Thoracic aorta (tissue), 2 donors: ENCODE measurements around the gene WFDC5. TPM values are rescaled to one million over a fixed set of nuclear protein-coding genes. Genes with fewer than 3 reads are reported as not detected.

Experiments
- ATAC-seq: fragments of 150-250 bp; one replicate; pipeline ENCODE4 v1.8.0; 2017; ENCODE audit warnings: low read depth; ENCODE audit not compliant: insufficient number of reproducible peaks, low FRiP score
- DNase-seq: peaks from one replicate; pipeline ENCODE4 v3.0.0-alpha.2; 2020; ENCODE audit warnings: low spot score
- H3K27ac ChIP-seq, 2 donors: fragments of 200-600 bp; sonication (generic); 1 replicate in 1 of 2; 2 replicates in 1 of 2; pipeline ENCODE4 v1.5.1; 2016; ENCODE audit warnings: mild to moderate bottlenecking in 2 of 2, moderate library complexity in 2 of 2
- H3K27me3 ChIP-seq: fragments of 200-600 bp; sonication (generic); replicated peaks from 2 replicates; pipeline ENCODE4 v1.6.0; 2016; ENCODE audit warnings: mild to moderate bottlenecking; ENCODE audit not compliant: insufficient read depth
- H3K36me3 ChIP-seq: fragments of 200-600 bp; sonication (generic); one replicate; pipeline ENCODE4 v1.5.1; 2016
- H3K4me1 ChIP-seq, 2 donors: fragments of 200-600 bp; sonication (generic); 1 replicate in 1 of 2; 2 replicates in 1 of 2; pipeline versions ENCODE4 v1.5.1 to v1.6.0; 2016; ENCODE audit warnings: low read depth in 2 of 2, mild to moderate bottlenecking in 1 of 2; ENCODE audit not compliant: control insufficient read depth in 1 of 2
- H3K4me3 ChIP-seq: fragments of 200-600 bp; sonication (generic); 2 replicates; pipeline ENCODE4 v1.5.1; 2016; ENCODE audit warnings: mild to moderate bottlenecking
- H3K9me3 ChIP-seq: fragments of 200-600 bp; sonication (generic); 2 replicates; pipeline ENCODE4 v1.5.1; 2016
- total RNA-seq, 2 donors: library from RNA; depleted of rRNA; stranded (reverse); fragments of >200 nt; gene quantifications; one replicate each; pipeline versions ENCODE4 v1.1.0 to v1.2.3, GENCODE V29; 2016
- TF ChIP-seq, protein P1 (sequence below): fragments of 200-600 bp; sonication (generic); IDR thresholded peaks from one replicate; pipeline ENCODE4 v1.5.1; 2019; ENCODE audit warnings: antibody characterized with exemption

WFDC5 gene
- total RNA-seq, 2 donors from 2014 or later: not detected

DNA sequence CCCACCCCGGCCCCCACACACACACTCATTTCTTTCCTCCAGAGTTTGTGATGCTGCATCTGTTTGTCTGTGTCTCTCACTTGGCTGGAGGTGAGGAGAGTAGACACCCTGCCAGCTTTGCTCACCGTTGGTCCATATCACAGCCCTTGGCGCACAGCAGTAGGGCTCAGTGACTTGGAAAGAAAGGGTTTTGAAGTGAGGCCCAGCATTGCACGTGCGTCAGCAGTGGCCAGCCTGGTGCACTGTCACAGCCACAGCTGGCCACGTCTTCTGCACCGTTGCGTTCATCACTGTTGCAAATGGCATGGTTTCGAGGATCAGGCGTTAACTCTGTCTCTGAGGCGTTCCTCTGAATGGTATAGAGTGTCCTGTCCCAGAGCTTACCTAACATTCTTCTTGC, 3.7 kb downstream of the WFDC5 start:
- no peaks in the 10 kb centered on the region for H3K4me1 ChIP-seq
- ATAC-seq (no peak), DNase-seq (no peak)
- no peaks in the 10 kb centered on the region for H3K36me3 ChIP-seq
- H3K9me3 ChIP-seq: no peaks in the 10 kb centered on the region
- TF ChIP-seq, protein P1, sequence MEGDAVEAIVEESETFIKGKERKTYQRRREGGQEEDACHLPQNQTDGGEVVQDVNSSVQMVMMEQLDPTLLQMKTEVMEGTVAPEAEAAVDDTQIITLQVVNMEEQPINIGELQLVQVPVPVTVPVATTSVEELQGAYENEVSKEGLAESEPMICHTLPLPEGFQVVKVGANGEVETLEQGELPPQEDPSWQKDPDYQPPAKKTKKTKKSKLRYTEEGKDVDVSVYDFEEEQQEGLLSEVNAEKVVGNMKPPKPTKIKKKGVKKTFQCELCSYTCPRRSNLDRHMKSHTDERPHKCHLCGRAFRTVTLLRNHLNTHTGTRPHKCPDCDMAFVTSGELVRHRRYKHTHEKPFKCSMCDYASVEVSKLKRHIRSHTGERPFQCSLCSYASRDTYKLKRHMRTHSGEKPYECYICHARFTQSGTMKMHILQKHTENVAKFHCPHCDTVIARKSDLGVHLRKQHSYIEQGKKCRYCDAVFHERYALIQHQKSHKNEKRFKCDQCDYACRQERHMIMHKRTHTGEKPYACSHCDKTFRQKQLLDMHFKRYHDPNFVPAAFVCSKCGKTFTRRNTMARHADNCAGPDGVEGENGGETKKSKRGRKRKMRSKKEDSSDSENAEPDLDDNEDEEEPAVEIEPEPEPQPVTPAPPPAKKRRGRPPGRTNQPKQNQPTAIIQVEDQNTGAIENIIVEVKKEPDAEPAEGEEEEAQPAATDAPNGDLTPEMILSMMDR: no peak
- no peaks in the 10 kb centered on the region for H3K27me3 ChIP-seq
- no peak overlapping the region for H3K4me3 ChIP-seq
- H3K27ac ChIP-seq: no peak overlapping the region

DNA sequence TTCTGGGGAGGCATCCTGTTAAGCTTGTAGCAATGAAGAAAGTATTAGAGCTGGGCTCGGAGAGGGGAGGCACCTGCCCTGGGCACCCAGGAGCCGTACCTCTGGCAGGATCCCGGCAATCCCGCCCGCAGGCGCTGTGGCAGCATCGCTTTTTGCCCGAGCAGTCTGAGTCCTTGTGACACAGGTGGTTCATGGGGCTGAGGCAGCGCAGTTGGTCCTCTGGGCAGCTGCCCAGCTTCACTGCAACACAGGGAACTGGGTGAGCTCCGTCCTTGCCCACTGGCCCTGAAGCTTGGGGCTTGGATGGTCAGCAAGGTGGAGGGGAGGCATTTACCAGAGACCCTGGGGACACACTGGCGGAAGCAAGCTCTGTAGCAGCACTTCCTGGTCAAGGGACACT, 4.7 kb downstream of the WFDC5 start:
- Histone ChIP-seq H3K36me3 (no peaks in the 10 kb centered on the region), H3K27me3 (no peaks in the 10 kb centered on the region), H3K4me3 (no peak overlapping the region), H3K27ac (no peak overlapping the region), H3K4me1 (no peaks in the 10 kb centered on the region), H3K9me3 (no peaks in the 10 kb centered on the region)
- ATAC-seq (no peak), DNase-seq (no peak)
- TF ChIP-seq, protein P1: no peak

DNA sequence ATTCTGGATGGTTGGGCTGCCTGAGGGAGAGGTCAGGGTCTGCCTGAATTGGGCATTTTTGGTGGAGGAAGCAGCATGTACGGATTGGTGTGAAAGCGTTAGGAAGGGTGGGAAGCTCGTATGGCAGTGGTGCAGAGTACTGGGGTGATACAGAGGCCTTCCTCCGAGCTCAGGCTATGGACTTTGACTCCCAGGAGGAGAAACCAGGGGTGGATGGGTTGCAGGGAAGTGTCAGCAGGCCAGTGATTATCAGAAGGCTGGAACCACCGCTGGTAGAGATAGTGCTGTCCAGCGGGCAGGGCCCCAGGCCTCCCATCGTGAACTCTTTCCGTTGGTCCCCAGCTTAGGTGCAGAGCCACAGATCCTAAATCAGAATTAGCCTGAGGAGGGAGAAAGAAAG, 5.3 kb downstream of the WFDC5 start:
- no peaks in the 10 kb centered on the region for H3K4me1 ChIP-seq
- no peaks in the 10 kb centered on the region for H3K27me3 ChIP-seq
- H3K36me3 ChIP-seq: no peaks in the 10 kb centered on the region
- DNase-seq (no peak), ATAC-seq (no peak)
- no peak overlapping the region for H3K27ac ChIP-seq
- no peak overlapping the region for H3K4me3 ChIP-seq
- TF ChIP-seq, protein P1: no peak
- H3K9me3 ChIP-seq: no peaks in the 10 kb centered on the region

DNA sequence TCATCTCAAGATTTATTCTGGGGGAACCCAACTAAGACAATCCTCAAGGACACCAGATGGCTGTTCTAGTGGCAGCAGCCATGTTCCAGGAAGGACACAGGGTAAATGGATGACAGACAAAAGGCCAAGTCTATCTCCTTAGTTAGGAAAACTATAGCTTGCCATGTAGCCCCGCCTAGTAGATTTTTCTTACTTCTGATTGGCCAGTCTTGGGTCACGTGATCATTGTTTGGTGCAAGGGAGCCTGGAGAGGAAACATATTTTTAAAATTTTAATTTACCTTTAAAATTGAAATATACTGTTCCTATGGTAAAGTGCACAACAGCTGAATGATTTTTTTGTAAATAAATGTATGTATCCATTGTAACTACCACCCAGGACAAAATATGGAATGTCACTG, 9.7 kb downstream of the WFDC5 start:
- DNase-seq: no peak
- H3K27ac ChIP-seq: no peak overlapping the region
- H3K4me1 ChIP-seq: no peaks in the 10 kb centered on the region
- H3K9me3 ChIP-seq: no peaks in the 10 kb centered on the region
- no peak for ATAC-seq
- no peak overlapping the region for H3K4me3 ChIP-seq
- TF ChIP-seq, protein P1: no peak
- H3K27me3 ChIP-seq: no peaks in the 10 kb centered on the region
- no peaks in the 10 kb centered on the region for H3K36me3 ChIP-seq

DNA sequence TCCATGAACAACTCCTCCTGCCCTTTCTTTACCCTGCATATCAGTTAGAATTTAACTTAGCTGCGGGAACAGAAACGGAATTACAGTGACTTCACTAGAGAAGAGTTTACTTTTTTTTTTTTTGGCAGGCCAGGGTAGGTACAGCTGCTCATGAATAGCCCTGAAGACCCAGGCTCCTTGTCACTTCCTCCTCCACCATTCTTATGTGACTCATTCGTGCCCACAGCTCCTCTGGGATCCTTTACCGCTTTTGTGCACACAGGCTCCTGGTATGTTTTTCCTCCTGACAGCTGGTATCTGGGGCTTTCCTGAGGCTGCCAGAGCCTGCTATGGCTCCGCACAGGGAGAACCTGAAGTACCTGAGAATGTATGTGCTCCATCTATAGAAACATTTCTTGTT, 10.2 kb downstream of the WFDC5 start:
- Histone ChIP-seq H3K9me3 (no peaks in the 10 kb centered on the region), H3K4me3 (no peak overlapping the region), H3K36me3 (no peaks in the 10 kb centered on the region), H3K27ac (no peak overlapping the region), H3K4me1 (no peaks in the 10 kb centered on the region), H3K27me3 (no peaks in the 10 kb centered on the region)
- ATAC-seq: no peak
- no peak for DNase-seq
- TF ChIP-seq, protein P1: no peak
